Posterior cingulate gyrus (tissue), 11 donors: ENCODE measurements around the gene TRPM5.

ENCODE experiments used
- DNase-seq, 10 donors: peaks; one replicate each; pipeline versions ENCODE4 v3.0.0 to v3.0.0-alpha.2; 2020 to 2021; ENCODE audit warnings: mixed read lengths in 3 of 10
- intact Hi-C: fragments of 100-400 bp; cut with DNase I; formaldehyde crosslinking; loops from one replicate; pipeline ENCODE4 v1.15.1; 2023

TRPM5 gene

GRCh38 chr11:2411446-2412305 is 32.6 kb downstream of the TRPM5 start:
- DNase-seq, result no peak
- intact Hi-C loops, result no loop called here

- intact Hi-C loops, result no loop called here
- no peak for DNase-seq
Measured at GRCh38 chr11:2410616-2411015, 33.7 kb downstream of the TRPM5 start.

GRCh38 chr11:2409611-2410468 is 34.5 kb downstream of the TRPM5 start:
- intact Hi-C loops, result no loop called here
- no peak for DNase-seq

GRCh38 chr11:2409126-2409525 is 35.2 kb downstream of the TRPM5 start:
- DNase-seq, result no peak
- intact Hi-C loops, result no loop called here

GRCh38 chr11:2408671-2409070 is 35.6 kb downstream of the TRPM5 start:
- intact Hi-C loops, result no loop called here
- no peak for DNase-seq

- intact Hi-C loops, result no loop called here
- no peak for DNase-seq
Measured at GRCh38 chr11:2406878-2407410, 37.4 kb downstream of the TRPM5 start.

GRCh38 chr11:2406451-2406850 is 37.9 kb downstream of the TRPM5 start:
- intact Hi-C loops, result no loop called here
- no peak for DNase-seq

GRCh38 chr11:2404735-2405196 is 39.5 kb downstream of the TRPM5 start:
- no peak for DNase-seq
- intact Hi-C loops, result loop anchor here (5.0 kb wide), 1 partner anchor 97 kb away; no protein-coding TSS in a partner anchor

- no peak for DNase-seq
- intact Hi-C loops, result loop anchor here (5.0 kb wide), 1 partner anchor 96 kb away; no protein-coding TSS in a partner anchor
Measured at GRCh38 chr11:2402890-2403645, 41.2 kb downstream of the TRPM5 start.

GRCh38 chr11:2402106-2402505 is 42.2 kb downstream of the TRPM5 start:
- no peak for DNase-seq
- intact Hi-C loops, result loop anchor here (5.0 kb wide), 1 partner anchor 95 kb away; no protein-coding TSS in a partner anchor

GRCh38 chr11:2401436-2401984 is 42.8 kb downstream of the TRPM5 start:
- intact Hi-C loops, result loop anchor here (5.0 kb wide), 1 partner anchor 94 kb away; no protein-coding TSS in a partner anchor
- DNase-seq, result no peak

- intact Hi-C loops, result loop anchor here (5.0 kb wide), 1 partner anchor 94 kb away; no protein-coding TSS in a partner anchor
- peak in 1 of 10 donors; percentile 20 for DNase-seq
Measured at GRCh38 chr11:2400762-2401435, 43.4 kb downstream of the TRPM5 start.

- intact Hi-C loops, result loop anchor here (5.0 kb wide), 1 partner anchor 93 kb away; no protein-coding TSS in a partner anchor
- DNase-seq, result peak; percentile 98 to 100 (median 99)
Measured at GRCh38 chr11:2400069-2400761, 44.1 kb downstream of the TRPM5 start, which contains the start of gene TSSC4. Gene TSSC4 (plus strand): TSS chr11:2400750. CDS start chr11:2402634, 1,884 bp downstream.

- intact Hi-C loops, result loop anchor here (5.0 kb wide), 1 partner anchor 92 kb away; no protein-coding TSS in a partner anchor
- peak in 4 of 10 donors; percentile 28 to 86 (median 59) for DNase-seq
Measured at GRCh38 chr11:2399488-2400068, 44.7 kb downstream of the TRPM5 start.

- intact Hi-C loops, result no loop called here
- no peak for DNase-seq
Measured at GRCh38 chr11:2398664-2399355, 45.5 kb downstream of the TRPM5 start.

- intact Hi-C loops, result no loop called here
- DNase-seq, result no peak
Measured at GRCh38 chr11:2397005-2397404, 47.3 kb downstream of the TRPM5 start.

GRCh38 chr11:2396471-2396870 is 47.8 kb downstream of the TRPM5 start:
- intact Hi-C loops, result no loop called here

More at GRCh38 chr11:2396471-2396870, 47.8 kb downstream of the TRPM5 start:
- DNase-seq, result no peak
